ENCODE measurements around the gene B3GNT9. TPM values are rescaled to one million over a fixed set of nuclear protein-coding genes. Genes with fewer than 3 reads are reported as not detected.

Gene B3GNT9
- total RNA-seq, 4 donors from 2014 or later: 2.5 to 4.0 (median 3.5) TPM

GRCh38 chr16:67188798-67189197, 38.0 kb upstream of the B3GNT9 start:
- Histone ChIP-seq H3K27me3 (no peaks in the 10 kb centered on the region), H3K27ac (no peak overlapping the region), H3K4me1 (peaks cover 3 to 43% (median 28%) of the 10 kb centered on the region in 4 donors), H3K4me3 (no peak overlapping the region), H3K36me3 (no peaks in the 10 kb centered on the region), H3K9me3 (no peaks in the 10 kb centered on the region)
- DNase-seq: no peak
- TF ChIP-seq POLR2A (IDR thresholded peaks at IDR 0.05): no peak
- TF ChIP-seq CTCF (IDR thresholded peaks at IDR 0.05): no peak

GRCh38 chr16:67188323-67188722, 37.5 kb upstream of the B3GNT9 start:
- no peak overlapping the region for H3K4me3 ChIP-seq
- H3K36me3 ChIP-seq: no peaks in the 10 kb centered on the region
- H3K27me3 ChIP-seq: no peaks in the 10 kb centered on the region
- H3K9me3 ChIP-seq: no peaks in the 10 kb centered on the region
- no peak for TF ChIP-seq CTCF (IDR thresholded peaks at IDR 0.05)
- TF ChIP-seq POLR2A (IDR thresholded peaks at IDR 0.05): no peak
- H3K27ac ChIP-seq: no peak overlapping the region
- DNase-seq: no peak
- H3K4me1 ChIP-seq: peaks cover 3 to 39% (median 23%) of the 10 kb centered on the region in 4 donors

- H3K4me1 ChIP-seq: peaks cover 6 to 40% (median 15%) of the 10 kb centered on the region in 4 donors
- no peak overlapping the region for H3K27ac ChIP-seq
- no peak for TF ChIP-seq CTCF (IDR thresholded peaks at IDR 0.05)
- no peak for TF ChIP-seq POLR2A (IDR thresholded peaks at IDR 0.05)
- no peaks in the 10 kb centered on the region for H3K36me3 ChIP-seq
- DNase-seq: no peak
- H3K27me3 ChIP-seq: no peaks in the 10 kb centered on the region
- H3K4me3 ChIP-seq: no peak overlapping the region
- H3K9me3 ChIP-seq: no peaks in the 10 kb centered on the region
Observed at GRCh38 chr16:67187175-67187890, 36.5 kb upstream of the B3GNT9 start.

- no peak for DNase-seq
- no peaks in the 10 kb centered on the region for H3K27me3 ChIP-seq
- no peaks in the 10 kb centered on the region for H3K36me3 ChIP-seq
- H3K4me3 ChIP-seq: no peak overlapping the region
- H3K9me3 ChIP-seq: no peaks in the 10 kb centered on the region
- H3K4me1 ChIP-seq: peaks cover 6 to 45% (median 15%) of the 10 kb centered on the region in 4 donors
- TF ChIP-seq CTCF (IDR thresholded peaks at IDR 0.05): no peak
- TF ChIP-seq POLR2A (IDR thresholded peaks at IDR 0.05): no peak
- H3K27ac ChIP-seq: no peak overlapping the region
Observed at GRCh38 chr16:67186550-67186950, 35.8 kb upstream of the B3GNT9 start.

GRCh38 chr16:67185651-67186134, 34.9 kb upstream of the B3GNT9 start:
- Histone ChIP-seq H3K36me3 (no peaks in the 10 kb centered on the region), H3K9me3 (no peaks in the 10 kb centered on the region), H3K4me1 (peaks cover 6 to 45% (median 15%) of the 10 kb centered on the region in 4 donors), H3K27me3 (no peaks in the 10 kb centered on the region), H3K27ac (peak overlapping the region in 1 of 4 donors; percentile 38), H3K4me3 (peak overlapping the region in 2 of 4 donors; percentile 58 to 72)
- no peak for DNase-seq
- TF ChIP-seq CTCF (IDR thresholded peaks at IDR 0.05) (no peak), POLR2A (IDR thresholded peaks at IDR 0.05) (no peak)
